ENCODE measurements around the gene ANKRD35.
A peak's percentile ranks its signal among the peaks of the same experiment; 100 is the strongest.

The ANKRD35 gene

GRCh38 chr1:145895471-145895870, 9.8 kb upstream of the ANKRD35 start:
- no peak for FAIRE-seq

- FAIRE-seq: no peak
Measured at GRCh38 chr1:145893306-145894055, 7.8 kb upstream of the ANKRD35 start.

- no peak for FAIRE-seq
Measured at GRCh38 chr1:145892486-145893087, 6.9 kb upstream of the ANKRD35 start.

DNA sequence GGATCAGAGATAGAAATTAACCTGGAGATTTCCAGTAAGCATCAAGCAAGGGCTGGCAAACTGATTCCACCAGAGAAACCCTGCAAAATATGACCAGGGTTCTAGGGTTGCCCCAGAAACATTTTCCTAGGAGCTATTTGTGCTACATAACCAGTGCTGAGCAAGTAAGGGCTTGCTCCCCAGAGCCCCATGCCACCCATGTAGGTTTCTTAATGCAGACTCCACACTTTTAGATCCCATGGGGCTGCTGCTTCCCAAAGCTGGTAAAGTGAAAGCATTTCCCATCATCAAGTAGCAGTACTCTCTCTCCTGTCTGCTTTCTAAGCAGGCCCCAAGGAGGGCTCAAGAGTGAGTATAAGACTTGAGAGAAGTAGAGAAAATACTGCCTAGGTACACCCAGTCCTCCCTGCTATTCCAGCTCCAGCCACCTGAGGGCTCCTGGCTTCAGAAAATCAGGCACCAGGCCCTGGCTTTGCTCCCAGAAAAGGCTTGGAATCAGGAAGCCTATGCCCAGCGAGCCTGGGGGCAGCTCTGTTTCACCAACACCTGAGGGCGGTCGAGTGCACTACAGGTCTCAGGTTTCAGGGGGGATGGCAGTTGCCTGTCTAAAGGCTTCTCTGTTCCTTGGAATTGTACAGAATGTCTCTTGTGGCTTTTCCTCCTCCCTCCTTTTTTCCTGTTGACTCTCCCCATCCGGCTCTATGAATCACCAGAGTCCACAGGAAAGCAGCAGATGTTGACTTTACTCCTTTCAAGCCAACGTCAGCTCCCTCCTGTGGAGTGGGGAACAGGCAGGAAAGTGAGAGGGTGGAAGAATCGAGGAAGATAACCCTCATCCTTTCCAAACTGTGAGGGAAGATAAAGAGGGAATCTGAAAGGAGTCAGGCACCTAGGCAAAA, 6.2 kb upstream of the ANKRD35 start:
- peak; percentile 94 for FAIRE-seq

GRCh38 chr1:145891143-145891542, 5.5 kb upstream of the ANKRD35 start:
- FAIRE-seq: no peak

- no peak for FAIRE-seq
Measured at GRCh38 chr1:145889722-145890121, 4.1 kb upstream of the ANKRD35 start.

DNA sequence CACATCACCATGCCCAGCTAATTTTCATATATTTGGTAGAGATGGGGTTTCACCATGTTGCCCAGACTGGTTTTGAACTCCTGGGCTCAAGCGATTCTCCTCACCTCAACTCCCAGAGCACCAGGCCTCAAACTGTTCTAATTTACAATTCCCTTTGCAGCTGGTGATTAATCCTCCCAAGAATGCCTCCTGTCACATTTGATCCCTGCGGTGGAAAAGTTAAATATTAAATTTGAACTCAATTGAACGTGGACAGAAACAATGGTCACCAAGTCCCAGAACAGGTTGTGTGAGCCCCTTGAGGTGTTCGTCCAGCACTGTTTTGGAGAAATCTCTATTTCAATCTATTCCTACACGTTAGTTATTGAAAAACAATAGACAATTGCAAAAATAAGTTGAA, 2.0 kb upstream of the ANKRD35 start:
- no peak for FAIRE-seq

DNA sequence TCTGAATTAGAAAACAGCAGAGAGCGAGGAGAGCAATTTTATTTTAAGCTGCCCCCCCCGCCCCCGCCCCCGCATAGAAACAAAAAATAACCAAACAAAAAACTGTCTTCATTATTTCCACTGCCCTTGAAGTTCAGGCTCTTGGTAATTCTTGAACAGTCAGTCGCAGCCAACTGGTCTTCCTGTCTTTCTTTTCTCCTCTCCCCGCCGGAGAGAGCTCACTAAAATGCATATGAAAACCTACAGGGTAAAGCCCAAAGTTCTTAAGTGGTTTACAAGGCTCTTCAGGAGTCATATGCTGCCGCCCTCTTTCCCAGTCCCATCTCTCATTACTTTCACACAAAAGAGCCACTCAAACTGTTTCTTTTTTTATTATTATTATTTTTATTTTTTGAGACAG, 1.1 kb upstream of the ANKRD35 start:
- FAIRE-seq: no peak

DNA sequence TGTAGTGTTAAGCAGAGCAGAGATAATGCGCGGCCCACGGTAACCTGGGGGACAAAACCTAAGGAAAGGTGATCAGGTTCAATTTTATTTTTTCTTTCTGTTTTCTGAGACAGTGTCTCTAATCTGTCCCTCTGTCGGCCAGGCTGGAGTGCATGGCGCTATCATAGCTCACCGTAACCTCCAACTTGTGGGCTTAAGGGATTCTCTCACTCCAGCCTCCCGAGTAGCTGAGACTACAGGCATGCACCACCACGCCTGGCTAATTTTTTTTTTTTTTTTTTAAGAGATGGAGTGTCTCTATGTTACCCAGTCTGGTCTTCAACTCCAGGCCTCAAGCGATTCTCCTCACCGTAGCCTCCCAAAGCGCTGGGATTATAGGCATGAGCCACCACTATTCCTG, 724 bp upstream of the ANKRD35 start:
- no peak for FAIRE-seq

GRCh38 chr1:145884675-145885074, 991 bp downstream of the ANKRD35 start:
- FAIRE-seq: no peak

DNA sequence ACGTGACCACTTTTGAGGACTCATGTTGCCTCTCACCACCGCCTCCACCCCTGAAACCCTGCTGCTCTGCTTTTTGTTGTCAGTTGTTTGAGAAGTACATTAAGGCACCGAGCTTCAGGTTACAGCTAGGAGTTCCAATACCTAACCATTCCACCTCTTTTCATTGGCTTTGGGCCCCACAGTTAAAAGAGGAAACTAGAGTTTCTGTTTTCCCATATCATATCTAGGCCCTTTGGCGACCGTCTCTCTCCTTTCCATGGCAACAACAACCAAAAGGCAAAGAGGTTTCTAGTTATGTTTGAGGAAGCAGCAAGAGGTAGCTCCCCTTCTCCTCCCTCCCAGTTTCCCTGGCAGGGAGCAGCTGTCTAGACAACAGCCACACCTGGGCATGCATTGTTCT, 5.9 kb downstream of the ANKRD35 start:
- no peak for FAIRE-seq

- no peak for FAIRE-seq
Measured at GRCh38 chr1:145878724-145879123, 6.9 kb downstream of the ANKRD35 start.

DNA sequence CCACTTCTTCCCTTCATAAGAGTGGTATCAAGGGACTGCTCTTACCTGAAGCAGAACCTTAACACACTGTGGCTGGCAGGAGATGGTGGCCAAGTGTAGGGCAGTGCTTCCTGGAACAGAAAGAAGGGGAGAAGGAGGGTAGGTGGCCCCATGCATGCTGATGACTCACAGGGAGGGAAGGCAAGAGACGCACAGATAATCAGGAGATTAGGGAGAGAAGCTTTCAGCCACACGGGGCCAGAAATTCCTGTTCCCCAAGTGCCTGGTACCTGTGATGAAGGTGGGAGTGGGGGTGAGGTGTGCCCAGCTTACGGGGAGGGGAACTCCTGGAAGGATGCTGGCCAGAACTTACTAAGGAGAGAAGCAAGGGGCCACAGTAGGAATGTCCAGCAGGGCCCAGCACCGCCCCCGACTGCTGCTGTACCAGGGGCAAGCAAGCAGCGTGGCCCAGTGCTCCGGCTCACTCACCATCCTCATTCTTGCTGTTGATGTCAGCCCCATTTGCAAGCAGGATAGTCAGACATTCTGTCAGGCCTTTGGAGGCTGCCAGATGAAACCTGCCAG, 7.7 kb downstream of the ANKRD35 start:
- FAIRE-seq: no peak

DNA sequence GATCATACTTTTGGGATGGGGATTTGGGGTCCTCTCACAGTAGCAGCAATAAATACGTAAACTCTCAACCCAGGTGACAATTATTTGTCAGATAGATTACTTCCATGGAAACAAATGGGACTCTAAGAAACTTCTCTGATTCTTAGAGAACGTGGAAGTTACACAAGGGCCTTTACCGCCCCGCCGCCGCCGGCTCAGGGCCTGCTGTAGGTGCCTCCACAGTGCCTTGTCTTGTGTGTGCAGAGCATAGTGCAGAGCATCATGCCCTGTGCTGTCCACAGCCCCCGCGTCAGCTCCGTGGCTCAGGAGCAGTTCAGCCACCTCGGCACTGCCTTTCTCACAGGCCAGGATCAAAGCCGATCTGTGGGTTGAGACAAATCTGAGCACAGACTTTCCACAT, 11.0 kb downstream of the ANKRD35 start:
- FAIRE-seq: no peak

DNA sequence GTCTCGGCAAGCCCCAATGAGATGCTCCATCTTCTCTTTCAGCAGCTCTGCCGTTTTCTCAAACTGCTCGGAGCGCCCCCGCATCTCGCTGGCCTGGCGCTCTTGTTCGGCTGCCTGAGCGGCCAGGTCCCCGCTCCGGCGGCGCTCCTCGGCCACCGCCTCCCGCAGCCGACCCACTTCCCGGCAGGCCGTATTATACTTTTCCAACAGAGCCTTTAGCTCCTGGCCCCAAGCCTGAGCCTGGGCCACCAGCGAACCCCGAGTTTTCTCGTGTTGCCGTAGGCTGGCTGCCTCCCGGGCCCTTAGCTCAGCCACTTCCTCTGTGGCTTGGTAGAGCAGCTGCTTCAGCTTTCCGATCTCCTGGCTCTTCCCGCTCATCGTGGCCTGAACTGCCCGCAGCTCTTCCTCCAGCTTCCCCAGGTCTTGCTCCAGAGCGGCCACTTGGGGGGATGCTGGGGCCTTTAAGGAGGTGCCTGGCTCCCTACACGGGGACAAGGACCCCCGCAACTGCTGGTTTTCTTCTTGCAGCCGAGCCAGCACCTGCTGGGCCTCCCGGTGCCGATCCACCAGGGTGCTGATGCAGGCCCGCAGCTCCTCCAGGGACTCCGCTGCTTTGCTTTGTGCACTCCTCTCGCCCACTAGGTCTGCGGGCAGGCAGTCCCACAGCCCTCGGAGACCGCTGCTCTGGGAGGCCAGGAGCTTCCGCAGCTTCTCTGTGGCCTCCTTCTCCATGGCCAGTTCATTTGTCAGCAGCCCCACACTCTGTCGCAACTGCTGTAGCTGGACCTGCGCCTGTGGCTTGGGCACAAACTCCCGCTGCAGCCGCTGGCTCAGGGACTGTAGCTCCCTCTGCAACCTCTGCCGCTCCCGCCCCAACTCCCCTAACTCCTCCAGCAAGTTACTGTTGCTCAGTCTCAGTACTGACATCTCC, 13.4 kb downstream of the ANKRD35 start:
- FAIRE-seq: no peak

DNA sequence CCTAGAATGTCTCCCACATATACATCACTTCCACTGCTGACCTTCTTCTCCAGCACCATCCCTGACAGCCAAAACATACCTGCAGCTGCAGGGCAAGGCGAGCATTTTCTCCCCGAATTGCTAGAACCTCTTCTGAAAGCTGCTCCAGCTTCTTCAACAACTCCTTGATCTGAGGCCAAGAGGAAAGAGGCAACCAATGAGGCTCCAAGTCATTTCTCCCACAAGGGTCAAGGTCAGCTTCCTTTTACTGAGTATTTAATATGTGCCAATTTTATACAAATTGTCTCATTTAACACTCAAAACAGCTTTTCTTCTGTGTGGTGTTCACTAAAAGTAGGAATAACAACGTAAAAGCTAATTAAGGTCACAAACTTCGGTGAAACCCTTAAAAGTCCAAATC, 17.4 kb downstream of the ANKRD35 start:
- no peak for FAIRE-seq

DNA sequence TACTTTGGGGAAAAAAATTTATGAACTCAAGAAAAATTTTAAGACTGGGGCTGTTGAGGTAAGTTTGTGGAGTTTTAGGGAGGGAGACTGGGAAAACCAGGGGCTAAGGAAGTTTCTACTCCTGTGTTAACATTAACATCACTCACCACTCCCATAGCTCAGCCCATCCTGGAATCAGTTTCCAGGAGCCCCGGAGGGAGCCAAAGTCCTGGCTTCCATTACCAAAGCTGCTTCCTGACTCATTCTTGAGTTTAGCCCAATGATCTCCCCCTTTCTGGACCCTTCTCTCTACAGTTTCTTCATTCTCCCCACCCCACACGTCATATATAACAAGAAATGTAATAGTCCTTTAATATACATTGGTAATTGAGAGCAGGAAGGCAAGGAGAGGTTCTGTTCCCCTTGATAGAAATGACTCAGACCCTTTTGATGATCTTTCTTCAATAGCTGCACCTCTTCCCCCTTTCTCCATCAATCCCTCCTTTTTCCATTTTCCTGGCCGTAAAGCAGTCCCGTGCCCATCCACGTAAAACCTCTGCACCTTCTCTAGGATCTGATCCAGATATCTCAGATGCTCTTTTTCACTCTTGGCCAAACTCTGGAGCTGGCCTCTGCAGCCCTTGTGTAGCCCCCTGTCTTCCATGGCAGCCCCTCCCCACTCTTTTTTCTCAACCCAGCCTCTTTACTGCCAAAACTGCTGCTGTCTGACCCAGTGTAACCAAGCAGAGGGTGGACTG, 22.2 kb downstream of the ANKRD35 start:
- FAIRE-seq: no peak

- no peak for FAIRE-seq
Measured at GRCh38 chr1:145859491-145860023, 26.1 kb downstream of the ANKRD35 start.

DNA sequence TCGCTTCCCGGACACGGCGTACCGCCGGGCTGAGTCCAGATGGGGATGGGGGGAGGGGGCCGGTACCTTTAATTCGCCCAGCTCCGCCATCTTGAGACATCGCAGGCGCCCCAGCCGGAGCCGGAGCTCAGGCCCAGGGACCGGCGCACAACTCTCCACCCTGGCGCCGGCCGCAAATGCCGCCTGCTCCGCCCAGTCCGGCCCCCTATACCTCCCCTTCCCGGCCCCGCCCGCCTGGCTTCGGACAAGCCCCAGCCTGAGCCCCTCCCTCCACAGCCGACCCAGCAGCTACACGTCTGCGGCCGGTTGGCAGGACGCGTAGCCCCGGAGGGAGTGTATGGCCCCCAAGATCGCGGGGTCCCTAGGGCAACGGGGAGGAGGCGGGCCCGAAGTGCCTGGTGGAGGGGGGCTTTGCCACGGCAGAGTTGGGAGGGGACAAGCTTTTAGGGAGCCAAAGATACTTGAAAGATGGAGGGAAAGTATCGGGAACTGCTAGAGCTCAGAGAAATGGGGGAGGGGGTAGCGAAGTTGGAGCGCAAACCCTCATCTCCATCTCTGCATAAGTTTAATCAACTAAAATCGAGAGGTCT, 26.7 kb downstream of the ANKRD35 start, which contains the start of gene PIAS3:
Gene PIAS3, minus strand, starts transcription at position 181 of the 590 bp plus-strand sequence. Its CDS starts 91 bp downstream, at position 90.
- FAIRE-seq: peak; percentile 90

- no peak for FAIRE-seq
Measured at GRCh38 chr1:145858238-145858900, 27.3 kb downstream of the ANKRD35 start.

Measured in TTC549 (cell line).